Osteoblast (primary cell): Measurements from ENCODE around the gene MIR17HG. TPM values are rescaled to one million over a fixed set of nuclear protein-coding genes. Genes with fewer than 3 reads are reported as not detected.

Experiments
- DNase-seq: peaks from one replicate; pipeline ENCODE4 v3.0.0; 2011; ENCODE audit warnings: low spot score, mixed read lengths; ENCODE audit not compliant: insufficient read length; ENCODE audit errors: missing footprints
- H2AFZ ChIP-seq: 2 replicates; pipeline ENCODE4 v1.6.0; 2011; ENCODE audit warnings: mild to moderate bottlenecking, low read length
- H3K27ac ChIP-seq: 2 replicates; pipeline ENCODE4 v1.5.1; 2011; ENCODE audit warnings: mild to moderate bottlenecking, low read depth, low read length, moderate library complexity
- H3K27me3 ChIP-seq: 2 replicates; pipeline ENCODE4 v1.6.0; 2012; ENCODE audit warnings: mild to moderate bottlenecking, control low read depth, inconsistent platforms, low read length, moderate library complexity; ENCODE audit not compliant: insufficient read depth
- H3K36me3 ChIP-seq: 2 replicates; pipeline ENCODE4 v1.5.1; 2011; ENCODE audit warnings: mild to moderate bottlenecking, low read length, control low read depth, moderate library complexity; ENCODE audit not compliant: insufficient read depth
- H3K4me1 ChIP-seq: 2 replicates; pipeline ENCODE4 v1.5.1; 2011; ENCODE audit warnings: mild to moderate bottlenecking, low read length, control low read depth, moderate library complexity; ENCODE audit not compliant: insufficient read depth
- H3K4me2 ChIP-seq: 2 replicates; pipeline ENCODE4 v1.6.0; 2011; ENCODE audit warnings: mild to moderate bottlenecking, low read length; ENCODE audit not compliant: insufficient read depth
- H3K4me3 ChIP-seq: fragments of 200-600 bp; sonication (generic); 3 replicates; pipeline ENCODE4 v1.5.1; 2012; ENCODE audit warnings: mild to moderate bottlenecking, low read length, inconsistent platforms; ENCODE audit not compliant: insufficient read depth
- H3K79me2 ChIP-seq: 2 replicates; pipeline ENCODE4 v1.6.0; 2012; ENCODE audit warnings: mild to moderate bottlenecking, low read length, control low read depth, inconsistent platforms; ENCODE audit not compliant: insufficient read depth
- H3K9me3 ChIP-seq: 2 replicates; pipeline ENCODE4 v1.5.1; 2011; ENCODE audit warnings: low read depth, low read length, control low read depth
- H4K20me1 ChIP-seq: 2 replicates; pipeline ENCODE4 v1.6.0; 2012; ENCODE audit warnings: mild to moderate bottlenecking, low read length, control low read depth; ENCODE audit not compliant: insufficient read depth
- CTCF ChIP-seq: IDR thresholded peaks from 2 replicates; pipeline ENCODE4 v1.5.1; 2011; ENCODE audit warnings: mild to moderate bottlenecking, low read depth, low read length, moderate library complexity; ENCODE audit errors: extremely low read depth
- total RNA-seq: library from RNA; depleted of rRNA; stranded (reverse); fragments of >200 nt; gene quantifications from 2 replicates; pipeline ENCODE4 v1.2.3, GENCODE V29; 2012

MIR17HG gene
- total RNA-seq: 3.2 and 4.0 TPM in 2 replicates

- Histone ChIP-seq H3K4me2 (peak within 1 kb of the TSS; percentile 92), H3K36me3 (peaks cover 12% of the 10 kb centered on the region), H3K9me3 (no peaks in the 10 kb centered on the region), H3K27me3 (peaks cover 21% of the 10 kb centered on the region), H4K20me1 (no peaks in the 10 kb centered on the region), H3K79me2 (peaks cover 34% of the 10 kb centered on the region), H3K4me1 (peaks cover 21% of the 10 kb centered on the region), H2AFZ (peak within 1 kb of the TSS; percentile 88), H3K4me3 (peak within 1 kb of the TSS; percentile 86), H3K27ac (peak within 1 kb of the TSS; percentile 20)
- peak; percentile 97 for DNase-seq
- TF ChIP-seq CTCF: no peak
Observed at GRCh38 chr13:91347202-91347995, at the start of gene MIR17HG. TSS of gene MIR17HG (plus strand) at chr13:91347687.

- Histone ChIP-seq H3K27me3 (no peaks in the 10 kb centered on the region), H3K4me1 (no peaks in the 10 kb centered on the region), H3K36me3 (no peaks in the 10 kb centered on the region), H3K9me3 (no peaks in the 10 kb centered on the region), H3K4me3 (no peak overlapping the region), H2AFZ (no peak overlapping the region), H3K27ac (no peak overlapping the region), H3K4me2 (no peak overlapping the region), H3K79me2 (no peaks in the 10 kb centered on the region), H4K20me1 (no peaks in the 10 kb centered on the region)
- TF ChIP-seq CTCF: no peak
- no peak for DNase-seq
Observed at GRCh38 chr13:91298060-91298459, 49.4 kb upstream of the MIR17HG start.

- H3K4me1 ChIP-seq: no peaks in the 10 kb centered on the region
- DNase-seq: peak; percentile 22
- no peak overlapping the region for H3K4me2 ChIP-seq
- no peaks in the 10 kb centered on the region for H4K20me1 ChIP-seq
- H3K27me3 ChIP-seq: no peaks in the 10 kb centered on the region
- H3K79me2 ChIP-seq: no peaks in the 10 kb centered on the region
- no peak overlapping the region for H3K27ac ChIP-seq
- no peaks in the 10 kb centered on the region for H3K36me3 ChIP-seq
- H3K9me3 ChIP-seq: no peaks in the 10 kb centered on the region
- H3K4me3 ChIP-seq: no peak overlapping the region
- no peak for TF ChIP-seq CTCF
- H2AFZ ChIP-seq: no peak overlapping the region
Observed at GRCh38 chr13:91302111-91302510, 45.4 kb upstream of the MIR17HG start.

- Histone ChIP-seq H3K4me2 (no peak overlapping the region), H3K27me3 (no peaks in the 10 kb centered on the region), H3K4me1 (no peaks in the 10 kb centered on the region), H4K20me1 (no peaks in the 10 kb centered on the region), H3K9me3 (no peaks in the 10 kb centered on the region), H3K36me3 (no peaks in the 10 kb centered on the region), H3K79me2 (no peaks in the 10 kb centered on the region), H2AFZ (no peak overlapping the region), H3K4me3 (no peak overlapping the region), H3K27ac (no peak overlapping the region)
- DNase-seq: no peak
- TF ChIP-seq CTCF: no peak
Observed at GRCh38 chr13:91303031-91303430, 44.5 kb upstream of the MIR17HG start.
